ENCODE results near the gene MAGEF1.

DNA sequence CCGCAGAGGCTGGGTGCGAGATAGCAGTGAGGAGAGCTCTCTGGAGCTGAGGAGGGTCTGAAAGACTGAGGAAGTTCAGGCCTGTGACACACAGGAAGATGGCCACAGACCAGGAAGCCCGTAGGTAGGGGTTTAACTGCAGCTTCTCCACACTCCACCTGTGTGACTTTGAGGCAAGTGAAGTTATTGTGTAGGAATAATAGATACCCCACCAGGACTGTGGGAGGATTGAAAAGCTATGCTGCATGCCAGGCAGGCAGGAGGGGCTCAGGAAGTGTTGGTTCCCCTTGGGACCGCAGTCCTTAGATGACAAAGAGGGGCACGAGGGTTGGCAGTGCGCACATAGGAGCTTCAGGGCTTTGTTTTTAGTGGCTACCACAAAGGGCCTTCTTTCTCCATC, 50.9 kb downstream of the MAGEF1 start:
- TF ChIP-seq ZFP30 (CRISPR knock-in tag; IDR thresholded peaks at IDR 0.05) (no peak), POU6F1 (CRISPR knock-in tag; IDR thresholded peaks at IDR 0.05; ENCODE audit: borderline replicate concordance, low read depth) (no peak), TOX (CRISPR knock-in tag; IDR thresholded peaks at IDR 0.05; ENCODE audit: borderline replicate concordance) (no peak)
